Breast epithelium (tissue), 4 donors: ENCODE results near the gene PKHD1. TPM values are rescaled to one million over a fixed set of nuclear protein-coding genes. Genes with fewer than 3 reads are reported as not detected.

Experiments used
- DNase-seq, 2 donors: peaks; one replicate each; pipeline ENCODE4 v3.0.0-alpha.2; 2019; ENCODE audit warnings: low spot score in 2 of 2
- H3K27ac ChIP-seq, 2 donors: fragments of 200-600 bp; sonication (generic) in 1 of 2; one replicate each; pipeline ENCODE4 v1.5.1; 2016 to 2019; ENCODE audit warnings: mild to moderate bottlenecking in 1 of 2
- H3K27me3 ChIP-seq, 2 donors: fragments of 200-600 bp; sonication (generic) in 1 of 2; one replicate each; pipeline versions ENCODE4 v1.5.1 to v1.6.0; 2017 to 2019; ENCODE audit warnings: control low read depth in 1 of 2, mild to moderate bottlenecking in 1 of 2
- H3K36me3 ChIP-seq: fragments of 200-600 bp; one replicate; pipeline ENCODE4 v1.5.1; 2019
- H3K4me1 ChIP-seq, 2 donors: fragments of 200-600 bp; sonication (generic); one replicate each; pipeline ENCODE4 v1.5.1; 2016 to 2019; ENCODE audit warnings: control low read depth in 1 of 2
- H3K4me3 ChIP-seq, 3 donors: fragments of 200-600 bp; sonication (generic); 1 replicate in 2 of 3; 2 replicates in 1 of 3; pipeline ENCODE4 v1.5.1; 2016 to 2019; ENCODE audit warnings: mild to moderate bottlenecking in 3 of 3, moderate library complexity in 2 of 3
- H3K9me3 ChIP-seq, 2 donors: fragments of 200-600 bp; sonication (generic) in 1 of 2; one replicate each; pipeline ENCODE4 v1.5.1; 2016 to 2019; ENCODE audit warnings: control low read depth in 1 of 2
- CTCF ChIP-seq, 3 donors: fragments of 450-650 bp; IDR thresholded peaks; one replicate each; pipeline ENCODE4 v1.5.1; 2016 to 2017; ENCODE audit warnings: antibody characterized with exemption in 3 of 3, mild to moderate bottlenecking in 3 of 3, moderate library complexity in 3 of 3
- POLR2A ChIP-seq: fragments of 450-650 bp; IDR thresholded peaks from one replicate; pipeline ENCODE4 v1.6.1; 2016; ENCODE audit warnings: antibody characterized with exemption, mild to moderate bottlenecking, moderate library complexity
- POLR2AphosphoS5 ChIP-seq, 3 donors: sonication (generic); formaldehyde crosslinking; IDR thresholded peaks; one replicate each; pipeline ENCODE4 v1.6.1; 2017; ENCODE audit warnings: antibody characterized with exemption in 3 of 3
- intact Hi-C: fragments of 100-400 bp; cut with DNase I; formaldehyde crosslinking; loops from one replicate; pipeline ENCODE4 v1.15.1; 2023; ENCODE audit warnings: low total_unique reads
- total RNA-seq, 3 donors: library from RNA; depleted of rRNA; stranded (reverse); fragments of >200 nt; gene quantifications; one replicate each; pipeline ENCODE4 v1.1.0, GENCODE V29; 2016

The PKHD1 gene
- total RNA-seq, 3 donors from 2014 or later = 0.44 to 1.1 (median 0.66) TPM

GRCh38 chr6:51614725-51615124, 472.7 kb downstream of the PKHD1 start:
- TF ChIP-seq CTCF (IDR thresholded peaks at IDR 0.05) (no peak), POLR2AphosphoS5 (IDR thresholded peaks at IDR 0.05) (no peak), POLR2A (no peak)
- intact Hi-C loops = no loop called here
- no peaks in the 10 kb centered on the region for H3K36me3 ChIP-seq
- H3K4me1 ChIP-seq = no peaks in the 10 kb centered on the region
- DNase-seq = no peak
- no peak overlapping the region for H3K4me3 ChIP-seq
- no peaks in the 10 kb centered on the region for H3K9me3 ChIP-seq
- no peaks in the 10 kb centered on the region for H3K27me3 ChIP-seq
- no peak overlapping the region for H3K27ac ChIP-seq

- H3K4me1 ChIP-seq = no peaks in the 10 kb centered on the region
- H3K36me3 ChIP-seq = no peaks in the 10 kb centered on the region
- intact Hi-C loops = no loop called here
- no peaks in the 10 kb centered on the region for H3K27me3 ChIP-seq
- no peaks in the 10 kb centered on the region for H3K9me3 ChIP-seq
- TF ChIP-seq POLR2AphosphoS5 (IDR thresholded peaks at IDR 0.05) (no peak), POLR2A (no peak), CTCF (IDR thresholded peaks at IDR 0.05) (no peak)
- H3K27ac ChIP-seq = no peak overlapping the region
- H3K4me3 ChIP-seq = no peak overlapping the region
- no peak for DNase-seq
Observed at GRCh38 chr6:51613558-51613957, 473.9 kb downstream of the PKHD1 start.

GRCh38 chr6:51608932-51609331, 478.5 kb downstream of the PKHD1 start:
- H3K27ac ChIP-seq = no peak overlapping the region
- DNase-seq = no peak
- TF ChIP-seq POLR2A = no peak
- no peak for TF ChIP-seq POLR2AphosphoS5 (IDR thresholded peaks at IDR 0.05)
- TF ChIP-seq CTCF (IDR thresholded peaks at IDR 0.05) = no peak
- H3K27me3 ChIP-seq = no peaks in the 10 kb centered on the region
- H3K9me3 ChIP-seq = no peaks in the 10 kb centered on the region
- no peak overlapping the region for H3K4me3 ChIP-seq
- intact Hi-C loops = no loop called here
- H3K36me3 ChIP-seq = no peaks in the 10 kb centered on the region
- H3K4me1 ChIP-seq = no peaks in the 10 kb centered on the region

GRCh38 chr6:51608383-51608782, 479.0 kb downstream of the PKHD1 start:
- no peaks in the 10 kb centered on the region for H3K36me3 ChIP-seq
- intact Hi-C loops = no loop called here

GRCh38 chr6:51600514-51600913, 486.9 kb downstream of the PKHD1 start:
- DNase-seq = no peak
- Histone ChIP-seq H3K9me3 (peaks cover 0 to 4% of the 10 kb centered on the region in 2 donors), H3K27me3 (no peaks in the 10 kb centered on the region), H3K4me3 (no peak overlapping the region), H3K4me1 (no peaks in the 10 kb centered on the region), H3K27ac (no peak overlapping the region), H3K36me3 (no peaks in the 10 kb centered on the region)
- TF ChIP-seq POLR2AphosphoS5 (IDR thresholded peaks at IDR 0.05) = no peak
- no peak for TF ChIP-seq POLR2A
- TF ChIP-seq CTCF (IDR thresholded peaks at IDR 0.05) = no peak
- intact Hi-C loops = no loop called here

More at GRCh38 chr6:51608383-51608782, 479.0 kb downstream of the PKHD1 start:
- H3K27ac ChIP-seq = no peak overlapping the region
- TF ChIP-seq POLR2A (no peak), POLR2AphosphoS5 (IDR thresholded peaks at IDR 0.05) (no peak), CTCF (IDR thresholded peaks at IDR 0.05) (no peak)
- no peak for DNase-seq
- no peak overlapping the region for H3K4me3 ChIP-seq
- H3K4me1 ChIP-seq = no peaks in the 10 kb centered on the region
- H3K27me3 ChIP-seq = no peaks in the 10 kb centered on the region
- H3K9me3 ChIP-seq = no peaks in the 10 kb centered on the region
